Hepatocyte (in vitro differentiated cells): Measurements from ENCODE around the gene TMEM132A. TPM values are rescaled to one million over a fixed set of nuclear protein-coding genes. Genes with fewer than 3 reads are reported as not detected.

ENCODE experiments used
- DNase-seq: peaks from one replicate; pipeline ENCODE4 v3.0.0-alpha.2; 2016; ENCODE audit warnings: low spot score
- H2AFZ ChIP-seq: fragments of 200-600 bp; sonication (generic); 2 replicates; pipeline ENCODE4 v1.6.0; 2016; ENCODE audit warnings: antibody characterized with exemption, mild to moderate bottlenecking
- H3K27ac ChIP-seq: fragments of 200-600 bp; sonication (generic); 2 replicates; pipeline ENCODE4 v1.5.1; 2016; ENCODE audit warnings: mild to moderate bottlenecking
- H3K27me3 ChIP-seq: fragments of 200-600 bp; sonication (generic); 2 replicates; pipeline ENCODE4 v1.6.1; 2016
- H3K36me3 ChIP-seq: fragments of 200-600 bp; sonication (generic); replicated peaks from 2 replicates; pipeline ENCODE4 v1.5.1; 2016; ENCODE audit warnings: low read depth; ENCODE audit not compliant: insufficient read depth
- H3K4me1 ChIP-seq: fragments of 200-600 bp; sonication (generic); 2 replicates; pipeline ENCODE4 v1.5.1; 2016; ENCODE audit warnings: mild to moderate bottlenecking, moderate library complexity; ENCODE audit not compliant: insufficient read depth
- H3K4me2 ChIP-seq: fragments of 200-600 bp; sonication (generic); 2 replicates; pipeline ENCODE4 v1.6.0; 2016
- H3K4me3 ChIP-seq: fragments of 200-600 bp; sonication (generic); 2 replicates; pipeline ENCODE4 v1.5.1; 2016; ENCODE audit warnings: mild to moderate bottlenecking
- H3K79me2 ChIP-seq: fragments of 200-600 bp; sonication (generic); 2 replicates; pipeline ENCODE4 v1.6.0; 2017; ENCODE audit warnings: mild to moderate bottlenecking
- H3K9me2 ChIP-seq: fragments of 200-600 bp; sonication (generic); replicated peaks from 2 replicates; pipeline ENCODE4 v1.6.0; 2017; ENCODE audit warnings: mild to moderate bottlenecking; ENCODE audit not compliant: insufficient read depth
- H3K9me3 ChIP-seq: fragments of 200-600 bp; sonication (generic); 2 replicates; pipeline ENCODE4 v1.5.1; 2016; ENCODE audit warnings: low read depth, mild to moderate bottlenecking
- H4K20me1 ChIP-seq: fragments of 200-600 bp; sonication (generic); 2 replicates; pipeline ENCODE4 v1.6.0; 2016; ENCODE audit warnings: mild to moderate bottlenecking; ENCODE audit not compliant: insufficient read depth, poor library complexity, severe bottlenecking
- CTCF ChIP-seq: fragments of 200-600 bp; sonication (generic); IDR thresholded peaks from 2 replicates; pipeline ENCODE4 v1.5.1; 2016; ENCODE audit warnings: antibody characterized with exemption, mild to moderate bottlenecking; ENCODE audit not compliant: poor library complexity
- EZH2 ChIP-seq: fragments of 200-600 bp; sonication (generic); IDR thresholded peaks from 2 replicates; pipeline ENCODE4 v1.6.1; 2016; ENCODE audit warnings: antibody characterized with exemption, mild to moderate bottlenecking, borderline replicate concordance
- EZH2phosphoT487 ChIP-seq: fragments of 200-600 bp; sonication (generic); IDR thresholded peaks from one replicate; pipeline ENCODE4 v1.6.1; 2018; ENCODE audit warnings: antibody characterized with exemption, mild to moderate bottlenecking, low read depth, moderate library complexity; ENCODE audit not compliant: unreplicated experiment, severe bottlenecking
- WGBS: methylation state at CpG from one replicate; pipeline ENCODE4 v1.1.6; 2016; ENCODE audit warnings: low lambda C conversion rate; ENCODE audit errors: missing lambda C conversion rate; 5-methylcytosine and 5-hydroxymethylcytosine counted together
- polyA plus RNA-seq: library from polyadenylated mRNA; unstranded; fragments of >200 nt; fragmentation: Nextera tagmentation; extraction: Ambion mirVana; gene quantifications from 2 replicates; pipeline ENCODE4 v1.2.1, GENCODE V29; 2016
- total RNA-seq: library from RNA; depleted of rRNA; stranded (reverse); fragments of >200 nt; gene quantifications from 2 replicates; pipeline ENCODE4 v1.2.3, GENCODE V29; 2014

Gene TMEM132A
- total and polyA plus RNA-seq, 2 experiments from 2014 or later: 44.3 to 98.7 TPM

- Histone ChIP-seq H4K20me1 (no peaks in the 10 kb centered on the region), H3K36me3 (no peaks in the 10 kb centered on the region), H2AFZ (no peak overlapping the region), H3K4me3 (no peak overlapping the region), H3K9me3 (no peaks in the 10 kb centered on the region), H3K4me1 (no peaks in the 10 kb centered on the region), H3K27ac (no peak overlapping the region), H3K79me2 (no peaks in the 10 kb centered on the region), H3K4me2 (no peak overlapping the region), H3K27me3 (peaks cover 8% of the 10 kb centered on the region), H3K9me2 (no peaks in the 10 kb centered on the region)
- DNase-seq: no peak
- no peak for TF ChIP-seq EZH2
- TF ChIP-seq EZH2phosphoT487: no peak
- no peak for TF ChIP-seq CTCF
- WGBS: 87% methylated on average over 4 of the region's 4 CpGs
Measured at GRCh38 chr11:60957188-60957587, 32.9 kb downstream of the TMEM132A start.

- no peaks in the 10 kb centered on the region for H3K36me3 ChIP-seq
- no peaks in the 10 kb centered on the region for H3K9me2 ChIP-seq
- H3K4me2 ChIP-seq: no peak overlapping the region
- H3K9me3 ChIP-seq: no peaks in the 10 kb centered on the region
- no peaks in the 10 kb centered on the region for H4K20me1 ChIP-seq
- DNase-seq: no peak
- no peak overlapping the region for H3K4me3 ChIP-seq
- TF ChIP-seq CTCF (no peak), EZH2 (no peak), EZH2phosphoT487 (no peak)
- no peaks in the 10 kb centered on the region for H3K79me2 ChIP-seq
- no peak overlapping the region for H3K27ac ChIP-seq
- no peaks in the 10 kb centered on the region for H3K27me3 ChIP-seq
- H3K4me1 ChIP-seq: no peaks in the 10 kb centered on the region
- WGBS: 77% methylated on average over 6 of the region's 6 CpGs
- no peak overlapping the region for H2AFZ ChIP-seq
Measured at GRCh38 chr11:60959431-60959830, 35.2 kb downstream of the TMEM132A start.

- WGBS: 82% methylated on average over 7 of the region's 7 CpGs
- H3K36me3 ChIP-seq: no peaks in the 10 kb centered on the region
- H3K27ac ChIP-seq: no peak overlapping the region
- no peak overlapping the region for H3K4me3 ChIP-seq
- TF ChIP-seq EZH2phosphoT487 (no peak), EZH2 (no peak), CTCF (no peak)
- H2AFZ ChIP-seq: no peak overlapping the region
- DNase-seq: no peak
- H3K27me3 ChIP-seq: no peaks in the 10 kb centered on the region
- H3K9me3 ChIP-seq: no peaks in the 10 kb centered on the region
- no peaks in the 10 kb centered on the region for H4K20me1 ChIP-seq
- no peak overlapping the region for H3K4me2 ChIP-seq
- H3K79me2 ChIP-seq: no peaks in the 10 kb centered on the region
- H3K4me1 ChIP-seq: no peaks in the 10 kb centered on the region
- H3K9me2 ChIP-seq: no peaks in the 10 kb centered on the region
Measured at GRCh38 chr11:60960405-60960804, 36.1 kb downstream of the TMEM132A start.

GRCh38 chr11:60964801-60965200, 40.5 kb downstream of the TMEM132A start:
- 84% methylated on average over 6 of the region's 6 CpGs for WGBS
- no peak overlapping the region for H3K4me3 ChIP-seq
- TF ChIP-seq EZH2: no peak
- no peak for TF ChIP-seq CTCF
- TF ChIP-seq EZH2phosphoT487: no peak

More at GRCh38 chr11:60964801-60965200, 40.5 kb downstream of the TMEM132A start:
- Histone ChIP-seq H3K36me3 (no peaks in the 10 kb centered on the region), H3K9me3 (no peaks in the 10 kb centered on the region), H2AFZ (no peak overlapping the region), H3K4me1 (no peaks in the 10 kb centered on the region), H3K4me2 (no peak overlapping the region), H3K27ac (no peak overlapping the region), H3K9me2 (no peaks in the 10 kb centered on the region), H3K27me3 (no peaks in the 10 kb centered on the region), H3K79me2 (no peaks in the 10 kb centered on the region), H4K20me1 (no peaks in the 10 kb centered on the region)
- DNase-seq: no peak
